ENCODE results near the gene TFF2.

TFF2 gene

GRCh38 chr21:42308161-42308913, 42.5 kb downstream of the TFF2 start:
- Histone ChIP-seq H3K9me3 (ENCODE audit: insufficient read depth, low read length) (no peaks in the 10 kb centered on the region), H3K36me3 (replicated peaks; ENCODE audit: low read depth, low read length) (no peaks in the 10 kb centered on the region), H3K4me3 (ENCODE audit: low read length) (no peak overlapping the region), H3K9ac (ENCODE audit: low read length) (no peak overlapping the region), H3K27ac (ENCODE audit: low read length) (no peak overlapping the region), H3K27me3 (ENCODE audit: low read depth, low read length) (peaks cover 21% of the 10 kb centered on the region; the same call in 1 of the 2 replicates), H3K4me2 (ENCODE audit: low read length) (no peak overlapping the region), H4K20me1 (ENCODE audit: insufficient read depth, low read length) (no peaks in the 10 kb centered on the region), H2AFZ (ENCODE audit: low read depth, low read length) (no peak overlapping the region), H3K79me2 (ENCODE audit: low read length) (no peaks in the 10 kb centered on the region), H3K4me1 (ENCODE audit: low read length) (peaks cover 5% of the 10 kb centered on the region)
- TF ChIP-seq EZH2phosphoT487 (IDR thresholded peaks at IDR 0.05; ENCODE audit: low read depth): no peak
- TF ChIP-seq, protein P1, sequence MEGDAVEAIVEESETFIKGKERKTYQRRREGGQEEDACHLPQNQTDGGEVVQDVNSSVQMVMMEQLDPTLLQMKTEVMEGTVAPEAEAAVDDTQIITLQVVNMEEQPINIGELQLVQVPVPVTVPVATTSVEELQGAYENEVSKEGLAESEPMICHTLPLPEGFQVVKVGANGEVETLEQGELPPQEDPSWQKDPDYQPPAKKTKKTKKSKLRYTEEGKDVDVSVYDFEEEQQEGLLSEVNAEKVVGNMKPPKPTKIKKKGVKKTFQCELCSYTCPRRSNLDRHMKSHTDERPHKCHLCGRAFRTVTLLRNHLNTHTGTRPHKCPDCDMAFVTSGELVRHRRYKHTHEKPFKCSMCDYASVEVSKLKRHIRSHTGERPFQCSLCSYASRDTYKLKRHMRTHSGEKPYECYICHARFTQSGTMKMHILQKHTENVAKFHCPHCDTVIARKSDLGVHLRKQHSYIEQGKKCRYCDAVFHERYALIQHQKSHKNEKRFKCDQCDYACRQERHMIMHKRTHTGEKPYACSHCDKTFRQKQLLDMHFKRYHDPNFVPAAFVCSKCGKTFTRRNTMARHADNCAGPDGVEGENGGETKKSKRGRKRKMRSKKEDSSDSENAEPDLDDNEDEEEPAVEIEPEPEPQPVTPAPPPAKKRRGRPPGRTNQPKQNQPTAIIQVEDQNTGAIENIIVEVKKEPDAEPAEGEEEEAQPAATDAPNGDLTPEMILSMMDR (IDR thresholded peaks at IDR 0.05; ENCODE audit: low read depth, low read length): no peak

GRCh38 chr21:42307106-42307505, 43.7 kb downstream of the TFF2 start:
- Histone ChIP-seq H3K9ac (ENCODE audit: low read length) (no peak overlapping the region), H3K4me2 (ENCODE audit: low read length) (no peak overlapping the region), H3K27ac (ENCODE audit: low read length) (no peak overlapping the region)

DNA sequence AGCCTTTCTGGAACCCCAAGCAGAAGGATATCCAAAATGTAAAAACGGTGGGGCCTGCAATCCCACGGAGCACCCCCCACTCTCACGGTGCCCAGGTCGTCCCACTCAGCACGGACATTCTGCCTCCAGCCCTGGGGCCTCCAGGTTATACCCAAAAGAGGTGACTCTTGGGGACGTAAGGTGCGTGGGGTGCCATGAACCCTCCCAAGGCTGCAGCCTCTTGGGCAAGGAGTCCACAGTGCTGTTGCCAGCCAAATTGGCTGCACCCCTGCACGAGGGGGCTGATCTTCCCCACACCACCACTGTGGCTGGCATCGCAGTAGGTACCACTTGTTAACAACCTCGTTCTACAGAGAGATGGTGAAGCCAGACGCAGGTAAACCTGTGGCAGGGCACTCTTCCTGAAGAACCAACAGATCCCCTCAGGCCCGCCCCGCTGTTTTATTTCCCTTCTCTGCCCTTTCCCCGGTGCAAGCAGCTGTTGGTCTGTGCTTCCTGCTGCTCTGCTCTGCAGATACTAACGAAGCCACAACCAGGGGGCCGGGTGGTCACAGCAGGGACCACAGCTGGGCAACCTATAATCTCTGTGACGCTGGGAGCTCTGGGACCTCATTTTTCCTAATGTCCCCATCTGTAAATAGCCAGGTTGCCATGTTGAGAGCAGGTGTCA, 44.3 kb downstream of the TFF2 start:
- Histone ChIP-seq H3K36me3 (replicated peaks; ENCODE audit: low read depth, low read length) (no peaks in the 10 kb centered on the region), H3K27ac (ENCODE audit: low read length) (no peak overlapping the region), H3K9ac (ENCODE audit: low read length) (no peak overlapping the region), H3K27me3 (ENCODE audit: low read depth, low read length) (peaks cover 21% of the 10 kb centered on the region; the same call in 1 of the 2 replicates), H3K4me2 (ENCODE audit: low read length) (no peak overlapping the region), H3K4me3 (ENCODE audit: low read length) (no peak overlapping the region), H3K79me2 (ENCODE audit: low read length) (no peaks in the 10 kb centered on the region), H3K4me1 (ENCODE audit: low read length) (peaks cover 5% of the 10 kb centered on the region), H2AFZ (ENCODE audit: low read depth, low read length) (no peak overlapping the region), H3K9me3 (ENCODE audit: insufficient read depth, low read length) (no peaks in the 10 kb centered on the region), H4K20me1 (ENCODE audit: insufficient read depth, low read length) (no peaks in the 10 kb centered on the region)
- TF ChIP-seq, protein P1 (IDR thresholded peaks at IDR 0.05; ENCODE audit: low read depth, low read length): no peak
- TF ChIP-seq EZH2phosphoT487 (IDR thresholded peaks at IDR 0.05; ENCODE audit: low read depth): no peak

More at GRCh38 chr21:42307106-42307505, 43.7 kb downstream of the TFF2 start:
- H3K9me3 ChIP-seq (ENCODE audit: insufficient read depth, low read length): no peaks in the 10 kb centered on the region
- TF ChIP-seq, protein P1 (IDR thresholded peaks at IDR 0.05; ENCODE audit: low read depth, low read length): no peak
- no peak for TF ChIP-seq EZH2phosphoT487 (IDR thresholded peaks at IDR 0.05; ENCODE audit: low read depth)
- H3K79me2 ChIP-seq (ENCODE audit: low read length): no peaks in the 10 kb centered on the region
- H3K27me3 ChIP-seq (ENCODE audit: low read depth, low read length): peaks cover 21% of the 10 kb centered on the region; the same call in 1 of the 2 replicates
- H4K20me1 ChIP-seq (ENCODE audit: insufficient read depth, low read length): no peaks in the 10 kb centered on the region
- no peak overlapping the region for H3K4me3 ChIP-seq (ENCODE audit: low read length)
- no peak overlapping the region for H2AFZ ChIP-seq (ENCODE audit: low read depth, low read length)
- H3K4me1 ChIP-seq (ENCODE audit: low read length): peaks cover 5% of the 10 kb centered on the region
- H3K36me3 ChIP-seq (replicated peaks; ENCODE audit: low read depth, low read length): no peaks in the 10 kb centered on the region

GRCh38 chr21:42305707-42306147, 45.1 kb downstream of the TFF2 start:
- Histone ChIP-seq H3K36me3 (replicated peaks; ENCODE audit: low read depth, low read length) (no peaks in the 10 kb centered on the region), H3K9me3 (ENCODE audit: insufficient read depth, low read length) (no peaks in the 10 kb centered on the region), H3K79me2 (ENCODE audit: low read length) (no peaks in the 10 kb centered on the region), H2AFZ (ENCODE audit: low read depth, low read length) (no peak overlapping the region), H3K4me3 (ENCODE audit: low read length) (no peak overlapping the region), H3K27me3 (ENCODE audit: low read depth, low read length) (peaks cover 21% of the 10 kb centered on the region; the same call in 1 of the 2 replicates), H4K20me1 (ENCODE audit: insufficient read depth, low read length) (no peaks in the 10 kb centered on the region), H3K4me1 (ENCODE audit: low read length) (peaks cover 5% of the 10 kb centered on the region), H3K9ac (ENCODE audit: low read length) (no peak overlapping the region), H3K4me2 (ENCODE audit: low read length) (no peak overlapping the region), H3K27ac (ENCODE audit: low read length) (no peak overlapping the region)
- TF ChIP-seq, protein P1 (IDR thresholded peaks at IDR 0.05; ENCODE audit: low read depth, low read length): no peak
- no peak for TF ChIP-seq EZH2phosphoT487 (IDR thresholded peaks at IDR 0.05; ENCODE audit: low read depth)
